Gastroesophageal sphincter (tissue), 3 donors: ENCODE results near the gene CFAP46.

ENCODE experiments used
- POLR2AphosphoS5 ChIP-seq: sonication (generic); formaldehyde crosslinking; IDR thresholded peaks from one replicate; pipeline ENCODE4 v1.6.1; 2017; ENCODE audit warnings: antibody characterized with exemption
- TF ChIP-seq, protein P1 (sequence below), 4 experiments: fragments of 200-600 bp in 2 of 4; fragments of 450-650 bp in 2 of 4; sonication (generic) in 1 of 4; IDR thresholded peaks; one replicate each; pipeline ENCODE4 v1.5.1; 2017 to 2019; ENCODE audit warnings: antibody characterized with exemption in 4 of 4, mild to moderate bottlenecking in 2 of 4, moderate library complexity in 2 of 4

GRCh38 chr10:132820056-132820455 is 122.3 kb downstream of the CFAP46 start:
- TF ChIP-seq, protein P1, sequence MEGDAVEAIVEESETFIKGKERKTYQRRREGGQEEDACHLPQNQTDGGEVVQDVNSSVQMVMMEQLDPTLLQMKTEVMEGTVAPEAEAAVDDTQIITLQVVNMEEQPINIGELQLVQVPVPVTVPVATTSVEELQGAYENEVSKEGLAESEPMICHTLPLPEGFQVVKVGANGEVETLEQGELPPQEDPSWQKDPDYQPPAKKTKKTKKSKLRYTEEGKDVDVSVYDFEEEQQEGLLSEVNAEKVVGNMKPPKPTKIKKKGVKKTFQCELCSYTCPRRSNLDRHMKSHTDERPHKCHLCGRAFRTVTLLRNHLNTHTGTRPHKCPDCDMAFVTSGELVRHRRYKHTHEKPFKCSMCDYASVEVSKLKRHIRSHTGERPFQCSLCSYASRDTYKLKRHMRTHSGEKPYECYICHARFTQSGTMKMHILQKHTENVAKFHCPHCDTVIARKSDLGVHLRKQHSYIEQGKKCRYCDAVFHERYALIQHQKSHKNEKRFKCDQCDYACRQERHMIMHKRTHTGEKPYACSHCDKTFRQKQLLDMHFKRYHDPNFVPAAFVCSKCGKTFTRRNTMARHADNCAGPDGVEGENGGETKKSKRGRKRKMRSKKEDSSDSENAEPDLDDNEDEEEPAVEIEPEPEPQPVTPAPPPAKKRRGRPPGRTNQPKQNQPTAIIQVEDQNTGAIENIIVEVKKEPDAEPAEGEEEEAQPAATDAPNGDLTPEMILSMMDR (IDR thresholded peaks at IDR 0.05): no peak
- no peak for TF ChIP-seq POLR2AphosphoS5
